Type B pancreatic cell (in vitro differentiated cells): ENCODE data around the gene BCL2L11. TPM values are rescaled to one million over a fixed set of nuclear protein-coding genes. Genes with fewer than 3 reads are reported as not detected.

Experiments
- DNase-seq: peaks from one replicate; pipeline ENCODE4 v3.0.0; 2021; ENCODE audit warnings: mixed read lengths; ENCODE audit not compliant: unreplicated experiment; ENCODE audit errors: extremely low spot score
- H3K27ac Mint-ChIP-seq: 2 replicates; pipeline ENCODE4 v1.8.0; 2021; ENCODE audit warnings: mild to moderate bottlenecking, mixed read lengths
- H3K27me3 Mint-ChIP-seq: 2 replicates; pipeline ENCODE4 v1.8.0; 2021; ENCODE audit warnings: mixed read lengths
- H3K36me3 Mint-ChIP-seq: 2 replicates; pipeline ENCODE4 v1.8.0; 2021; ENCODE audit warnings: mixed read lengths
- H3K4me1 Mint-ChIP-seq: one replicate; pipeline ENCODE4 v1.8.0; 2021; ENCODE audit warnings: mixed read lengths; ENCODE audit not compliant: unreplicated experiment
- H3K4me3 Mint-ChIP-seq: 2 replicates; pipeline ENCODE4 v1.8.0; 2021; ENCODE audit warnings: mild to moderate bottlenecking, mixed read lengths
- H3K9me3 Mint-ChIP-seq: 2 replicates; pipeline ENCODE4 v1.8.0; 2021; ENCODE audit warnings: mixed read lengths
- total RNA-seq: library from RNA; stranded (reverse); gene quantifications from 2 replicates; pipeline ENCODE4 v1.2.1, GENCODE V29; 2021; ENCODE audit warnings: low replicate concordance
- TF ChIP-seq, protein P1 (sequence below): fragments of 200-600 bp; sonication (generic); conservative IDR thresholded peaks from 2 replicates; pipeline ENCODE4 v1.5.0; 2021; ENCODE audit warnings: antibody characterized with exemption, mild to moderate bottlenecking

BCL2L11 gene
- total RNA-seq, 1 donor from 2014 or later, result 29.2 TPM

DNA sequence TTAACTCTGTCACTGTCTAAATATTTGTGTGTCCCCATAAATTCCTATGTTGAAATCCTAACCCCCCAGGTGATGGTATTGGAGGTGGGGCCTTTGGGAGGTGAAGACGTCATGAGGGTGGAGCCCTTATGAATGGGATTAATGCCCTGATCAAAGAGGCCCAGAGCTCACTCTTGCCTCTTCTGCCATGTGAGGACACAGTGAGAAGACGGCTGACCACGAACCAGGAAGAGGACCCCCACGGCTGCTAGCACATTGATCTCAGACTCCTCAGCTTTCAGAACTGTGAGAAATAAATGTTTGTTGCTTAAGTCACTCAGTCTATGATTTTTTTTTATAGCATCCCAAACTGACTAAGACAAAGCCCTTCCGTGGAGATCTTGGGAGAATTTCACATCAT lies 71.2 kb downstream of the BCL2L11 start:
- Mint-ChIP-seq H3K36me3 (no peaks in the 10 kb centered on the region), H3K4me1 (peaks cover 13% of the 10 kb centered on the region), H3K27me3 (peaks cover 3% of the 10 kb centered on the region), H3K4me3 (no peak overlapping the region), H3K9me3 (no peaks in the 10 kb centered on the region), H3K27ac (no peak overlapping the region)
- DNase-seq, result no peak
- TF ChIP-seq, protein P1, sequence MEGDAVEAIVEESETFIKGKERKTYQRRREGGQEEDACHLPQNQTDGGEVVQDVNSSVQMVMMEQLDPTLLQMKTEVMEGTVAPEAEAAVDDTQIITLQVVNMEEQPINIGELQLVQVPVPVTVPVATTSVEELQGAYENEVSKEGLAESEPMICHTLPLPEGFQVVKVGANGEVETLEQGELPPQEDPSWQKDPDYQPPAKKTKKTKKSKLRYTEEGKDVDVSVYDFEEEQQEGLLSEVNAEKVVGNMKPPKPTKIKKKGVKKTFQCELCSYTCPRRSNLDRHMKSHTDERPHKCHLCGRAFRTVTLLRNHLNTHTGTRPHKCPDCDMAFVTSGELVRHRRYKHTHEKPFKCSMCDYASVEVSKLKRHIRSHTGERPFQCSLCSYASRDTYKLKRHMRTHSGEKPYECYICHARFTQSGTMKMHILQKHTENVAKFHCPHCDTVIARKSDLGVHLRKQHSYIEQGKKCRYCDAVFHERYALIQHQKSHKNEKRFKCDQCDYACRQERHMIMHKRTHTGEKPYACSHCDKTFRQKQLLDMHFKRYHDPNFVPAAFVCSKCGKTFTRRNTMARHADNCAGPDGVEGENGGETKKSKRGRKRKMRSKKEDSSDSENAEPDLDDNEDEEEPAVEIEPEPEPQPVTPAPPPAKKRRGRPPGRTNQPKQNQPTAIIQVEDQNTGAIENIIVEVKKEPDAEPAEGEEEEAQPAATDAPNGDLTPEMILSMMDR, result no peak

- TF ChIP-seq, protein P1, result no peak
- Mint-ChIP-seq H3K9me3 (no peaks in the 10 kb centered on the region), H3K4me1 (peaks cover 12% of the 10 kb centered on the region), H3K27me3 (peaks cover 3% of the 10 kb centered on the region), H3K36me3 (no peaks in the 10 kb centered on the region), H3K4me3 (no peak overlapping the region), H3K27ac (no peak overlapping the region)
- DNase-seq, result no peak
Measured at GRCh38 chr2:111192776-111193368, 72.2 kb downstream of the BCL2L11 start.

DNA sequence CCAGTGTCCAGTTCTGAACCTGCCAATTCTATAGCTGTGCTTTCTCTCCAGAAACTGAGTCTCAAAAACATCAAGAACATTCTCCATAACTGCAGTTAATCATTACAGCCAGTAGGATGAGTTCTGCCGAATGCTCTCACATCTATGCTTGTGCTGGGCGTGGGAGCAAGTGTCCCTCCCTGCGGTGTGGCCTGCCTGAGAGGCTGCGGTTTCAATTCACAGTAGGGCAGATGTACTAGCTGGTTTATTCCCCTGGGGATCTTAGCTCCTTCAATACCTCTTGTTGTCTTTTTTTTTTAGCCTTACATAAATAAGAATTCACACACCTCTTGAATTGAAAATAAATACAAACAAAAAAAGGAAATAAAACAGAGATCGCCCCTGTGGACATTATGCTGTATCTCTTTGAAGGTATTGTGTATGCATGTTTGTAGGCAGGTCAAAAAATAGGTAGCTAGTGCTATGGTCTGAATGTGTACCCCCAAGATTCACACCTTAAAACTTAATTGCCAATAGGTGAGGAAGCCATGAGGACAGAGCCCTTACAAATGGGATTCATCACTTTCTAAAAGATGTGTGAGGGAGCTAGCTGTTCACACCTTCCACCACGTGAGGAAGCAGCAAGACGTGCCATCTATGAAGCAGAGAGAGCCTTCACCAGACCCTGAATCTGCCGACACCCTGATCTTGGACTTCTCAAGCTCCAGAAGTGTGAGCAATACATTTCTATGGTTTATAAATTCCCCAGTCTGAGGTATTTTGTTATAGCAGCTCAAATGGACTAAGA lies 74.3 kb downstream of the BCL2L11 start:
- peaks cover 3% of the 10 kb centered on the region for H3K27me3 Mint-ChIP-seq
- no peaks in the 10 kb centered on the region for H3K9me3 Mint-ChIP-seq
- no peak overlapping the region for H3K4me3 Mint-ChIP-seq
- no peak overlapping the region for H3K27ac Mint-ChIP-seq
- no peak for DNase-seq
- peaks cover 12% of the 10 kb centered on the region for H3K4me1 Mint-ChIP-seq
- TF ChIP-seq, protein P1, result peak; percentile 31
- no peaks in the 10 kb centered on the region for H3K36me3 Mint-ChIP-seq

GRCh38 chr2:111196435-111196834 lies 75.7 kb downstream of the BCL2L11 start:
- H3K9me3 Mint-ChIP-seq, result no peaks in the 10 kb centered on the region
- no peak for DNase-seq
- TF ChIP-seq, protein P1, result no peak
- peaks cover 3% of the 10 kb centered on the region for H3K27me3 Mint-ChIP-seq
- no peak overlapping the region for H3K4me3 Mint-ChIP-seq
- no peak overlapping the region for H3K27ac Mint-ChIP-seq
- H3K4me1 Mint-ChIP-seq, result peaks cover 8% of the 10 kb centered on the region
- H3K36me3 Mint-ChIP-seq, result no peaks in the 10 kb centered on the region

- Mint-ChIP-seq H3K27me3 (peaks cover 3% of the 10 kb centered on the region), H3K36me3 (no peaks in the 10 kb centered on the region), H3K4me1 (no peaks in the 10 kb centered on the region), H3K4me3 (no peak overlapping the region), H3K9me3 (no peaks in the 10 kb centered on the region), H3K27ac (no peak overlapping the region)
- TF ChIP-seq, protein P1, result no peak
- no peak for DNase-seq
Measured at GRCh38 chr2:111198701-111199100, 78.0 kb downstream of the BCL2L11 start.
